Kidney epithelial cell (primary cell): ENCODE data around the gene SUGP1. TPM values are rescaled to one million over a fixed set of nuclear protein-coding genes. Genes with fewer than 3 reads are reported as not detected.

ENCODE experiments used
- DNase-seq: peaks from one replicate; pipeline ENCODE4 v3.0.0-alpha.2; 2010; ENCODE audit warnings: low read depth
- H3K27me3 ChIP-seq: 2 replicates; pipeline ENCODE4 v1.6.0; 2011; ENCODE audit warnings: low read length; ENCODE audit not compliant: control insufficient read depth, insufficient read depth
- H3K36me3 ChIP-seq: 2 replicates; pipeline ENCODE4 v1.5.1; 2011; ENCODE audit warnings: low read length; ENCODE audit not compliant: control insufficient read depth, insufficient read depth
- H3K4me3 ChIP-seq: 2 replicates; pipeline ENCODE4 v1.5.1; 2011; ENCODE audit warnings: low read depth, mild to moderate bottlenecking, control low read depth, low read length
- CTCF ChIP-seq: IDR thresholded peaks from 2 replicates; pipeline ENCODE4 v1.5.1; 2011; ENCODE audit warnings: mild to moderate bottlenecking, moderate library complexity, low read length, control low read depth, inconsistent platforms; ENCODE audit not compliant: insufficient read depth, poor library complexity, severe bottlenecking
- total RNA-seq: library from RNA; depleted of rRNA; stranded (reverse); fragments of >200 nt; gene quantifications from 2 replicates; pipeline ENCODE4 v1.2.3, GENCODE V29; 2015

SUGP1 gene
- total RNA-seq, 1 donor from 2014 or later = 44.0 TPM

- TF ChIP-seq CTCF = no peak
- H3K36me3 ChIP-seq = no peaks in the 10 kb centered on the region
- no peak overlapping the region for H3K4me3 ChIP-seq
- no peak for DNase-seq
- peaks cover 57% of the 10 kb centered on the region for H3K27me3 ChIP-seq
Observed at GRCh38 chr19:19260417-19261214, 59.7 kb downstream of the SUGP1 start.

- Histone ChIP-seq H3K36me3 (no peaks in the 10 kb centered on the region), H3K27me3 (peaks cover 58% of the 10 kb centered on the region), H3K4me3 (no peak overlapping the region)
- TF ChIP-seq CTCF = no peak
- DNase-seq = no peak
Observed at GRCh38 chr19:19259741-19260140, 60.6 kb downstream of the SUGP1 start.

GRCh38 chr19:19258589-19259338 lies 61.5 kb downstream of the SUGP1 start:
- no peak for TF ChIP-seq CTCF
- no peak overlapping the region for H3K4me3 ChIP-seq
- no peaks in the 10 kb centered on the region for H3K36me3 ChIP-seq
- peaks cover 55% of the 10 kb centered on the region for H3K27me3 ChIP-seq
- no peak for DNase-seq

GRCh38 chr19:19257836-19258588 lies 62.3 kb downstream of the SUGP1 start:
- TF ChIP-seq CTCF = no peak
- H3K4me3 ChIP-seq = no peak overlapping the region
- H3K36me3 ChIP-seq = no peaks in the 10 kb centered on the region
- peaks cover 49% of the 10 kb centered on the region for H3K27me3 ChIP-seq
- no peak for DNase-seq

GRCh38 chr19:19257137-19257536 lies 63.2 kb downstream of the SUGP1 start:
- H3K36me3 ChIP-seq = no peaks in the 10 kb centered on the region
- no peak overlapping the region for H3K4me3 ChIP-seq
- H3K27me3 ChIP-seq = peaks cover 40% of the 10 kb centered on the region
- no peak for DNase-seq
- no peak for TF ChIP-seq CTCF
